HL-60 (cell line): ENCODE measurements around the gene MYO1B.

Source experiments
- CTCF ChIP-seq: IDR thresholded peaks from one replicate; pipeline ENCODE4 v1.5.1; 2011; ENCODE audit warnings: low read length, control low read depth, inconsistent platforms; ENCODE audit not compliant: insufficient read depth
- GABPA ChIP-seq: IDR thresholded peaks from 2 replicates; pipeline ENCODE4 v1.6.1; 2012; ENCODE audit warnings: low read depth
- POLR2AphosphoS5 ChIP-seq: IDR thresholded peaks from 2 replicates; pipeline ENCODE4 v1.6.1; 2012; ENCODE audit warnings: low read depth
- SPI1 ChIP-seq: IDR thresholded peaks from 2 replicates; pipeline ENCODE4 v1.6.1; 2012; ENCODE audit warnings: low read depth, mild to moderate bottlenecking, borderline replicate concordance

GRCh38 chr2:191318037-191318728 is 73.0 kb downstream of the MYO1B start:
- no peak for TF ChIP-seq CTCF
- TF ChIP-seq POLR2AphosphoS5 = no peak
- no peak for TF ChIP-seq GABPA
- no peak for TF ChIP-seq SPI1
